Adrenal gland (tissue), 12 donors: ENCODE results near the gene GIMAP8. TPM values are rescaled to one million over a fixed set of nuclear protein-coding genes. Genes with fewer than 3 reads are reported as not detected.
A peak's percentile ranks its signal among the peaks of the same experiment; 100 is the strongest.

ENCODE experiments used
- DNase-seq, 7 donors: peaks; one replicate each; pipeline ENCODE4 v3.0.0-alpha.2; 2019 to 2020
- H3K27ac ChIP-seq, 5 donors: fragments of 200-600 bp; sonication (generic) in 4 of 5; 1 replicate in 3 of 5; 2 replicates in 2 of 5; pipeline versions ENCODE4 v1.5.1 to v1.8.0; 2016 to 2020; ENCODE audit warnings: mild to moderate bottlenecking in 1 of 5
- H3K27me3 ChIP-seq: fragments of 200-600 bp; 2 replicates; pipeline ENCODE4 v1.8.0; 2021
- H3K36me3 ChIP-seq, 2 donors: fragments of 200-600 bp; replicated peaks in 1 of 2; 1 replicate in 1 of 2; 2 replicates in 1 of 2; pipeline versions ENCODE4 v1.5.1 to v1.8.0; 2018 to 2022
- H3K4me1 ChIP-seq, 2 donors: fragments of 200-600 bp; replicated peaks in 1 of 2; 1 replicate in 1 of 2; 2 replicates in 1 of 2; pipeline versions ENCODE4 v1.5.1 to v1.8.0; 2018 to 2021
- H3K4me3 ChIP-seq, 4 donors: fragments of 200-600 bp; sonication (generic) in 3 of 4; one replicate each; pipeline ENCODE4 v1.5.1; 2016 to 2018
- H3K9me3 ChIP-seq, 3 donors: fragments of 200-600 bp; sonication (generic) in 1 of 3; replicated peaks in 1 of 3; 1 replicate in 2 of 3; 2 replicates in 1 of 3; pipeline versions ENCODE4 v1.5.1 to v1.8.0; 2016 to 2021
- CTCF ChIP-seq, 6 experiments: fragments of 450-650 bp in 4 of 6; fragments of 200-600 bp in 2 of 6; sonication (generic) in 1 of 6; IDR thresholded peaks; 1 replicate in 5 of 6; 2 replicates in 1 of 6; pipeline versions ENCODE4 v1.5.1 to v1.8.0; 2016 to 2021; ENCODE audit warnings: antibody characterized with exemption in 6 of 6, mild to moderate bottlenecking in 2 of 6, moderate library complexity in 1 of 6
- POLR2A ChIP-seq, 2 donors: fragments of 450-650 bp; IDR thresholded peaks; one replicate each; pipeline ENCODE4 v1.6.1; 2017; ENCODE audit warnings: antibody characterized with exemption in 2 of 2, mild to moderate bottlenecking in 2 of 2, moderate library complexity in 1 of 2
- WGBS, 4 donors: extraction: QIAGEN DNeasy Blood & Tissue Kit in 2 of 4; methylation state at CpG; one replicate each; pipeline versions ENCODE4 v1.1.5 to v1.1.7; 2013 to 2017; 5-methylcytosine and 5-hydroxymethylcytosine counted together
- intact Hi-C, 2 donors: fragments of 100-400 bp; cut with DNase I; formaldehyde crosslinking; loops; one replicate each; pipeline versions ENCODE4 v1.14.1 to v1.15.0; 2022 to 2023
- polyA plus RNA-seq, 3 donors: library from polyadenylated mRNA; stranded (reverse); fragments of 200-250 nt in 2 of 3; fragments of 350-450 nt in 1 of 3; fragmentation: Illumina TruSeq in 1 of 3; extraction: RNeasy Lipid Tissue Mini Kit (QIAGEN cat#74804) in 1 of 3; gene quantifications; one replicate each; pipeline ENCODE4 v1.2.3, GENCODE V29; 2013 to 2014
- total RNA-seq, 9 donors: library from RNA; depleted of rRNA in 4 of 9; stranded (reverse); fragments of >200 nt in 4 of 9; fragments of 120-200 nt in 1 of 9; fragmentation: NEBNext Ultra II Directional in 1 of 9; extraction: Animal tissue kit (Norgen Biotek cat#: 25700) in 1 of 9; gene quantifications; one replicate each; pipeline versions ENCODE4 v1.1.0 to v1.2.4, GENCODE V29; 2013 to 2023
- donor health status: healthy with polysubstance abuse.
- donor health status: Bipolar disorder and iron deficiency.
- donor health status: DM: yes; HTN: yes; CAD: no.
- donor health status: DM: no; HTN: no; CAD: no.
- donor health status: DM: no; HTN: no; CAD: no.
- donor health status: DM: yes; HTN: yes; CAD: no.

Gene GIMAP8
- total and polyA plus RNA-seq, 12 donors = 6.1 to 18.4 (median 9.5) TPM

- no peak overlapping the region for H3K4me3 ChIP-seq
- H3K9me3 ChIP-seq = no peaks in the 10 kb centered on the region
- peaks cover 5 to 12% of the 10 kb centered on the region in 2 donors for H3K4me1 ChIP-seq
- H3K36me3 ChIP-seq = no peaks in the 10 kb centered on the region
- WGBS, 4 donors = 63 to 76% (median 65%) methylated on average over 13 to 14 of the region's 14 CpGs
- H3K27ac ChIP-seq = no peak overlapping the region
- H3K27me3 ChIP-seq = no peaks in the 10 kb centered on the region
- intact Hi-C loops = no loop called here
- TF ChIP-seq CTCF (IDR thresholded peaks at IDR 0.05) (no peak), POLR2A (IDR thresholded peaks at IDR 0.05) (no peak)
- peak in 4 of 7 donors; percentile 16 to 49 (median 26) for DNase-seq
Observed at GRCh38 chr7:150432915-150433892, 17.2 kb upstream of the GIMAP8 start.

GRCh38 chr7:150434240-150434639 is 16.2 kb upstream of the GIMAP8 start:
- H3K9me3 ChIP-seq = no peaks in the 10 kb centered on the region
- H3K4me1 ChIP-seq = peaks cover under 1 to 2% of the 10 kb centered on the region in 2 donors
- intact Hi-C loops = no loop called here
- H3K27me3 ChIP-seq = no peaks in the 10 kb centered on the region
- H3K27ac ChIP-seq = no peak overlapping the region
- no peak for DNase-seq
- WGBS, 4 donors = 73 to 87% (median 84%) methylated on average over 8 of the region's 8 CpGs
- H3K4me3 ChIP-seq = no peak overlapping the region
- TF ChIP-seq CTCF (IDR thresholded peaks at IDR 0.05) = no peak
- TF ChIP-seq POLR2A (IDR thresholded peaks at IDR 0.05) = no peak
- H3K36me3 ChIP-seq = no peaks in the 10 kb centered on the region

- WGBS, 4 donors = 53 to 74% (median 73%) methylated on average over 3 to 4 of the region's 4 CpGs
- no peak for TF ChIP-seq POLR2A (IDR thresholded peaks at IDR 0.05)
- no peak for TF ChIP-seq CTCF (IDR thresholded peaks at IDR 0.05)
- Histone ChIP-seq H3K27me3 (no peaks in the 10 kb centered on the region), H3K27ac (no peak overlapping the region), H3K4me3 (no peak overlapping the region), H3K9me3 (no peaks in the 10 kb centered on the region), H3K4me1 (no peaks in the 10 kb centered on the region), H3K36me3 (no peaks in the 10 kb centered on the region)
- DNase-seq = no peak
- intact Hi-C loops = no loop called here
Observed at GRCh38 chr7:150435047-150435389, 15.4 kb upstream of the GIMAP8 start.

- TF ChIP-seq CTCF (IDR thresholded peaks at IDR 0.05) (no peak), POLR2A (IDR thresholded peaks at IDR 0.05) (no peak)
- H3K4me1 ChIP-seq = no peaks in the 10 kb centered on the region
- H3K4me3 ChIP-seq = no peak overlapping the region
- no peaks in the 10 kb centered on the region for H3K36me3 ChIP-seq
- peak in 1 of 7 donors; percentile 45 for DNase-seq
- H3K27ac ChIP-seq = peak overlapping the region in 1 of 5 donors; percentile 38
- no peaks in the 10 kb centered on the region for H3K27me3 ChIP-seq
- WGBS, 4 donors = 66 to 73% (median 69%) methylated on average over 8 of the region's 8 CpGs
- intact Hi-C loops = no loop called here
- H3K9me3 ChIP-seq = no peaks in the 10 kb centered on the region
Observed at GRCh38 chr7:150435390-150436073, 14.9 kb upstream of the GIMAP8 start.
